Endothelial cell of umbilical vein (primary cell): ENCODE data around the gene MN1. TPM values are rescaled to one million over a fixed set of nuclear protein-coding genes. Genes with fewer than 3 reads are reported as not detected.

Source experiments
- BruUV-seq: library from RNA; stranded (reverse); fragments of 400-500 nt; replicated peaks from 2 replicates; lab custom pipeline; 2021; lab: Mats Ljungman, UMichigan
- CTCF ChIA-PET: fragments of 300-600, 350-600 bp; sonication (Branson Sonifier 250); formaldehyde crosslinking; loops from one replicate; lab custom pipeline; 2021; ENCODE audit warnings: antibody characterized with exemption, inconsistent platforms; lab: Charles Lee
- POLR2A ChIA-PET: fragments of 300-600, 350-600 bp; sonication (Branson Sonifier 250); formaldehyde crosslinking; loops from one replicate; lab custom pipeline; 2021; ENCODE audit warnings: antibody characterized with exemption, inconsistent platforms; lab: Charles Lee
- DNase-seq: peaks from one replicate; pipeline ENCODE4 v3.0.0-alpha.2; 2011; ENCODE audit warnings: low read depth, low spot score
- FAIRE-seq: peaks from 2 replicates; lab custom pipeline; 2011; peaks lifted over from hg19 to GRCh38; lab: Jason Lieb, UNC
- H2AFZ ChIP-seq: 2 replicates; pipeline ENCODE4 v1.6.0; 2012; ENCODE audit warnings: low read depth, low read length, control low read depth, inconsistent platforms
- H3K27ac ChIP-seq: 2 replicates; pipeline ENCODE4 v1.5.1; 2011; ENCODE audit warnings: low read depth, mild to moderate bottlenecking, control low read depth, low read length, moderate library complexity; ENCODE audit not compliant: insufficient read depth
- H3K27me3 ChIP-seq, 2 experiments: 2 replicates each; pipeline versions ENCODE4 v1.6.0 to v1.6.1; 2011; ENCODE audit warnings: low read length in 2 of 2, mixed read lengths in 1 of 2; ENCODE audit not compliant: control insufficient read depth in 2 of 2, insufficient read depth in 2 of 2
- H3K36me3 ChIP-seq, 2 experiments: 2 replicates in 1 of 2; 3 replicates in 1 of 2; pipeline ENCODE4 v1.5.1; 2011; ENCODE audit warnings: low read length in 2 of 2, mild to moderate bottlenecking in 1 of 2, moderate library complexity in 1 of 2; ENCODE audit not compliant: control insufficient read depth in 2 of 2, insufficient read depth in 2 of 2; ENCODE audit errors: extremely low read depth in 1 of 2
- H3K4me1 ChIP-seq: 3 replicates; pipeline ENCODE4 v1.5.1; 2011; ENCODE audit warnings: mild to moderate bottlenecking, low read length; ENCODE audit not compliant: control insufficient read depth, insufficient read depth; ENCODE audit errors: extremely low read depth
- H3K4me2 ChIP-seq: 2 replicates; pipeline ENCODE4 v1.6.1; 2011; ENCODE audit warnings: low read length, control low read depth, mixed read lengths; ENCODE audit not compliant: insufficient read depth
- H3K4me3 ChIP-seq, 3 experiments: fragments of 200-600 bp in 1 of 3; sonication (generic), shearing (Covaris generic) in 1 of 3; replicated peaks in 1 of 3; 2 replicates each; pipeline ENCODE4 v1.5.1; 2011 to 2016; ENCODE audit warnings: control low read depth in 3 of 3, low read length in 3 of 3, mild to moderate bottlenecking in 2 of 3, inconsistent platforms in 1 of 3, low read depth in 1 of 3, moderate library complexity in 1 of 3; ENCODE audit not compliant: insufficient read depth in 1 of 3
- H3K79me2 ChIP-seq: 2 replicates; pipeline ENCODE4 v1.6.0; 2012; ENCODE audit warnings: low read length, inconsistent platforms; ENCODE audit not compliant: control insufficient read depth, insufficient read depth
- H3K9ac ChIP-seq: replicated peaks from 2 replicates; pipeline ENCODE3; 2011; ENCODE audit warnings: low read length, control low read depth; ENCODE audit not compliant: insufficient read depth; ENCODE audit errors: extremely low read depth
- H3K9me1 ChIP-seq: replicated peaks from 3 replicates; pipeline ENCODE4 v1.6.0; 2011; ENCODE audit warnings: mild to moderate bottlenecking, low read length; ENCODE audit not compliant: control insufficient read depth, insufficient read depth; ENCODE audit errors: extremely low read depth
- H3K9me3 ChIP-seq: replicated peaks from 2 replicates; pipeline ENCODE4 v1.5.1; 2012; ENCODE audit warnings: low read length, inconsistent platforms; ENCODE audit not compliant: control insufficient read depth, insufficient read depth
- H4K20me1 ChIP-seq: replicated peaks from 2 replicates; pipeline ENCODE3; 2011; ENCODE audit warnings: mild to moderate bottlenecking, low read length; ENCODE audit not compliant: control insufficient read depth, insufficient read depth; ENCODE audit errors: extremely low read depth
- CTCF ChIP-seq, 2 donors: IDR thresholded peaks; 1 replicate in 1 of 2; 2 replicates in 1 of 2; pipeline ENCODE4 v1.5.1; 2011; ENCODE audit warnings: low read length in 2 of 2, mild to moderate bottlenecking in 2 of 2, moderate library complexity in 2 of 2, control low read depth in 1 of 2, inconsistent platforms in 1 of 2, low read depth in 1 of 2; ENCODE audit not compliant: insufficient read depth in 1 of 2; ENCODE audit errors: extremely low read depth in 1 of 2
- EZH2 ChIP-seq: IDR thresholded peaks from 2 replicates; pipeline ENCODE4 v1.6.1; 2012; ENCODE audit warnings: borderline replicate concordance, low read depth, mild to moderate bottlenecking, moderate library complexity, low read length, inconsistent platforms; ENCODE audit not compliant: severe bottlenecking
- FOS ChIP-seq: IDR thresholded peaks from 2 replicates; pipeline ENCODE4 v1.6.1; 2011; ENCODE audit warnings: mild to moderate bottlenecking, low read length, moderate library complexity, borderline replicate concordance; ENCODE audit not compliant: insufficient read depth
- JUN ChIP-seq: IDR thresholded peaks from 2 replicates; pipeline ENCODE4 v1.6.1; 2011; ENCODE audit warnings: borderline replicate concordance, low read depth; ENCODE audit not compliant: insufficient read length, insufficient read depth
- MYC ChIP-seq: IDR thresholded peaks from one replicate; pipeline ENCODE4 v1.6.1; 2011; ENCODE audit warnings: mild to moderate bottlenecking, low read depth, low read length
- POLR2A ChIP-seq: IDR thresholded peaks from 2 replicates; pipeline ENCODE4 v1.6.1; 2012; ENCODE audit warnings: low read depth, mild to moderate bottlenecking, control low read depth, low read length
- POLR2AphosphoS5 ChIP-seq: IDR thresholded peaks from 2 replicates; pipeline ENCODE4 v1.6.1; 2012; ENCODE audit warnings: low read depth, mild to moderate bottlenecking, control low read depth, low read length, moderate library complexity; ENCODE audit not compliant: insufficient read depth
- dilution Hi-C: fragments of 300-500 bp; cut with MboI; formaldehyde crosslinking; loops from one replicate; pipeline ENCODE4 v1.15.0; 2019; ENCODE audit warnings: low sequenced_read_pairs; ENCODE audit not compliant: extremely low pct_ligation_motif_present
- intact Hi-C: fragments of 100-400 bp; cut with micrococcal nuclease; formaldehyde crosslinking; loops from one replicate; pipeline ENCODE4 v1.10.0; 2022
- polyA plus RNA-seq, 4 experiments: library from polyadenylated mRNA; depleted of rRNA in 3 of 4; stranded (reverse) in 3 of 4; unstranded in 1 of 4; fragments of >200 nt; gene quantifications; 2 replicates each; pipeline versions ENCODE4 v1.2.1 to v1.2.3, GENCODE V29; 2011 to 2012; ENCODE audit warnings: missing spikeins in 1 of 4
- total RNA-seq: library from RNA; stranded (reverse); gene quantifications from 2 replicates; pipeline ENCODE4 v1.2.3, GENCODE V29; 2021

The MN1 gene
- total and polyA plus RNA-seq, 2 donors (not counting 3 experiments of a cell fraction or from before 2014, with no cell fraction given) = 3.8 to 5.2 TPM

- Histone ChIP-seq H3K4me3 (no peak overlapping the region), H2AFZ (no peak overlapping the region), H4K20me1 (no peaks in the 10 kb centered on the region), H3K9me1 (no peaks in the 10 kb centered on the region), H3K36me3 (no peaks in the 10 kb centered on the region), H3K27ac (no peak overlapping the region), H3K79me2 (no peaks in the 10 kb centered on the region), H3K9me3 (no peaks in the 10 kb centered on the region), H3K27me3 (no peaks in the 10 kb centered on the region), H3K9ac (no peak overlapping the region), H3K4me2 (no peak overlapping the region), H3K4me1 (no peaks in the 10 kb centered on the region)
- TF ChIP-seq POLR2A = no peak
- no peak for TF ChIP-seq FOS
- TF ChIP-seq EZH2 = no peak
- no peak for TF ChIP-seq MYC
- TF ChIP-seq CTCF (IDR thresholded peaks at IDR 0.05; ENCODE audit: extremely low read depth in 1 of 2, insufficient read depth in 1 of 2, low read depth in 1 of 2, low read length in 2 of 2) = no peak
- TF ChIP-seq JUN = no peak
- TF ChIP-seq POLR2AphosphoS5 = no peak
- ChIA-PET CTCF (no interaction called here), POLR2A (no interaction called here)
- intact Hi-C loops (no loop called here), dilution Hi-C loops (no loop called here)
- FAIRE-seq = no peak
- no peak for DNase-seq
- BruUV-seq = no TSS peak
Observed at GRCh38 chr22:27704581-27704980, 97.0 kb downstream of the MN1 start.
